Stomach (tissue), 9 donors: ENCODE measurements around the gene PRPF19. TPM values are rescaled to one million over a fixed set of nuclear protein-coding genes. Genes with fewer than 3 reads are reported as not detected.

ENCODE experiments used
- DNase-seq, 2 donors: peaks; one replicate each; pipeline versions ENCODE4 v3.0.0 to v3.0.0-alpha.2; 2013 to 2019
- H3K27ac ChIP-seq, 5 donors: fragments of 200-600 bp in 4 of 5; sonication (generic) in 4 of 5; one replicate each; pipeline ENCODE4 v1.5.1; 2013 to 2019; ENCODE audit warnings: mild to moderate bottlenecking in 1 of 5, moderate library complexity in 1 of 5
- H3K27me3 ChIP-seq, 3 donors: fragments of 200-600 bp; sonication (generic); one replicate each; pipeline ENCODE4 v1.5.1; 2017 to 2019; ENCODE audit warnings: mixed run types in 1 of 3
- H3K36me3 ChIP-seq, 4 donors: fragments of 200-600 bp; sonication (generic); 1 replicate in 3 of 4; 2 replicates in 1 of 4; pipeline ENCODE4 v1.5.1; 2016 to 2019
- H3K4me1 ChIP-seq, 4 donors: fragments of 200-600 bp; sonication (generic); one replicate each; pipeline ENCODE4 v1.5.1; 2016 to 2019
- H3K4me3 ChIP-seq, 4 donors: fragments of 200-600 bp; sonication (generic) in 3 of 4; one replicate each; pipeline ENCODE4 v1.5.1; 2016 to 2019; ENCODE audit warnings: mild to moderate bottlenecking in 1 of 4
- H3K9me3 ChIP-seq, 4 donors: fragments of 200-600 bp; sonication (generic); one replicate each; pipeline ENCODE4 v1.5.1; 2016 to 2019
- CTCF ChIP-seq, 7 experiments: fragments of 450-650 bp in 4 of 7; fragments of 200-600 bp in 3 of 7; sonication (generic) in 3 of 7; IDR thresholded peaks; one replicate each; pipeline ENCODE4 v1.5.1; 2016 to 2019; ENCODE audit warnings: antibody characterized with exemption in 7 of 7, control low read depth in 2 of 7, mild to moderate bottlenecking in 1 of 7
- EP300 ChIP-seq: sonication (generic); formaldehyde crosslinking; IDR thresholded peaks from one replicate; pipeline ENCODE4 v1.6.1; 2017; ENCODE audit warnings: antibody characterized with exemption
- POLR2AphosphoS5 ChIP-seq, 3 donors: sonication (generic); formaldehyde crosslinking; IDR thresholded peaks; one replicate each; pipeline ENCODE4 v1.6.1; 2016; ENCODE audit warnings: antibody characterized with exemption in 3 of 3
- WGBS, 5 donors: extraction: QIAGEN DNeasy Blood & Tissue Kit in 3 of 5; methylation state at CpG; one replicate each; pipeline versions ENCODE4 v1.1.5 to v1.1.7; 2013 to 2018; 5-methylcytosine and 5-hydroxymethylcytosine counted together
- intact Hi-C: fragments of 100-400 bp; cut with DNase I; formaldehyde crosslinking; loops from one replicate; pipeline ENCODE4 v1.15.1; 2023; ENCODE audit warnings: low total_unique reads
- polyA plus RNA-seq, 3 donors: library from polyadenylated mRNA; stranded (reverse); fragments of 200-250 nt; gene quantifications; one replicate each; pipeline ENCODE4 v1.2.3, GENCODE V29; 2013
- total RNA-seq, 5 donors: library from RNA; depleted of rRNA; stranded (reverse); fragments of >200 nt; gene quantifications; one replicate each; pipeline versions ENCODE4 v1.1.0 to v1.2.3, GENCODE V29; 2014 to 2016
- donor health status: healthy with polysubstance abuse.
- donor health status: Bipolar disorder and iron deficiency.
- donor health status: healthy.

PRPF19 gene
- total and polyA plus RNA-seq, 8 donors, result 3.5 to 86.1 (median 50.3) TPM

- intact Hi-C loops, result no loop called here
Observed at GRCh38 chr11:60841797-60842667, 64.4 kb downstream of the PRPF19 start, which contains the start of gene CCDC86. CCDC86 (plus strand) TSS chr11:60842113; CDS start chr11:60842125, 12 bp downstream.

More at GRCh38 chr11:60841797-60842667, 64.4 kb downstream of the PRPF19 start, which contains the start of gene CCDC86:
- 0 to 1% (median 0%) methylated on average over 21 to 57 of the region's 57 CpGs for WGBS, 5 donors
- H3K27ac ChIP-seq, result peak within 1 kb of the TSS; percentile 70 to 89 (median 84)
- peaks cover 33 to 52% (median 51%) of the 10 kb centered on the region in 4 donors for H3K4me1 ChIP-seq
- peak; percentile 96 to 99 for DNase-seq
- peak within 1 kb of the TSS; percentile 90 to 99 (median 92) for H3K4me3 ChIP-seq
- TF ChIP-seq EP300 (no peak), CTCF (IDR thresholded peaks at IDR 0.05) (peak in 1 of 7 experiments; percentile 21), POLR2AphosphoS5 (IDR thresholded peaks at IDR 0.05) (peak; percentile 74 to 97 (median 93))
- H3K9me3 ChIP-seq, result no peaks in the 10 kb centered on the region
- no peaks in the 10 kb centered on the region for H3K27me3 ChIP-seq
- H3K36me3 ChIP-seq, result peaks cover 0 to 14% (median 0%) of the 10 kb centered on the region in 4 donors

Other genes with a start within 250 kb of the PRPF19 start
- 1 to 10 TPM in 4 of 5 donors, not detected in 1; 2.6 to 8.9 (median 7.5) TPM for gene MS4A8, start 207.0 kb downstream of the PRPF19 start, total RNA-seq
- 1 to 10 TPM; 2.3 to 5.7 (median 3.7) TPM for gene MS4A8, start 207.0 kb downstream of the PRPF19 start, polyA plus RNA-seq
- gene MS4A18, start 181.9 kb downstream of the PRPF19 start, total RNA-seq, result not detected
- under 1 TPM in 1 of 3 donors, not detected in 2; 0.19 TPM for gene MS4A18, start 181.9 kb downstream of the PRPF19 start, polyA plus RNA-seq
- not detected for gene MS4A15, start 149.7 kb downstream of the PRPF19 start, total RNA-seq
- not detected for gene MS4A15, start 149.7 kb downstream of the PRPF19 start, polyA plus RNA-seq
- gene MS4A10, start 121.3 kb downstream of the PRPF19 start, total RNA-seq, result under 1 TPM in 1 of 5 donors, not detected in 4; 0.18 TPM
- not detected for gene MS4A10, start 121.3 kb downstream of the PRPF19 start, polyA plus RNA-seq
- 10 to 100 TPM in 3 of 5 donors, 1 to 10 TPM in 2; 7.0 to 37.9 (median 12.9) TPM for gene CCDC86, start 64.5 kb downstream of the PRPF19 start, total RNA-seq
- gene CCDC86, start 64.5 kb downstream of the PRPF19 start, polyA plus RNA-seq, result 10 to 100 TPM; 15.2 to 18.6 (median 17.1) TPM
- gene PTGDR2, start 50.6 kb downstream of the PRPF19 start, total RNA-seq, result 10 to 100 TPM in 3 of 5 donors, not detected in 2; 11.9 to 67.8 (median 27.7) TPM
- 10 to 100 TPM in 1 of 3 donors, 1 to 10 TPM in 2; 2.1 to 12.7 (median 8.2) TPM for gene PTGDR2, start 50.6 kb downstream of the PRPF19 start, polyA plus RNA-seq
- under 1 TPM in 1 of 5 donors, not detected in 4; 0.72 TPM for gene ZP1, start 39.0 kb downstream of the PRPF19 start, total RNA-seq
- 1 to 10 TPM in 2 of 3 donors, under 1 TPM in 1; 0.43 to 8.6 (median 4.1) TPM for gene ZP1, start 39.0 kb downstream of the PRPF19 start, polyA plus RNA-seq
- gene TMEM109, start 7.6 kb upstream of the PRPF19 start, total RNA-seq, result 10 to 100 TPM; 27.4 to 97.0 (median 80.8) TPM
- 100 to 1,000 TPM in 1 of 3 donors, 10 to 100 TPM in 2; 31.2 to 122 (median 50.1) TPM for gene TMEM109, start 7.6 kb upstream of the PRPF19 start, polyA plus RNA-seq
- 100 to 1,000 TPM in 1 of 5 donors, 10 to 100 TPM in 3, 1 to 10 TPM in 1; 8.4 to 142 (median 29.2) TPM for gene TMEM132A, start 17.9 kb upstream of the PRPF19 start, total RNA-seq
- 10 to 100 TPM in 2 of 3 donors, 1 to 10 TPM in 1; 8.4 to 62.9 (median 25.2) TPM for gene TMEM132A, start 17.9 kb upstream of the PRPF19 start, polyA plus RNA-seq
- gene SLC15A3, start 45.6 kb upstream of the PRPF19 start, total RNA-seq, result 10 to 100 TPM in 3 of 5 donors, 1 to 10 TPM in 2; 7.9 to 29.5 (median 13.4) TPM
- gene SLC15A3, start 45.6 kb upstream of the PRPF19 start, polyA plus RNA-seq, result 10 to 100 TPM; 25.8 to 33.6 (median 32.2) TPM
- 1 to 10 TPM in 3 of 5 donors, not detected in 2; 1.6 to 2.8 (median 2.3) TPM for gene CD6, start 65.1 kb upstream of the PRPF19 start, total RNA-seq
- 1 to 10 TPM; 1.1 to 1.2 (median 1.1) TPM for gene CD6, start 65.1 kb upstream of the PRPF19 start, polyA plus RNA-seq
- 10 to 100 TPM in 1 of 5 donors, 1 to 10 TPM in 1, not detected in 3; 1.7 to 14.2 TPM for gene CD5, start 195.9 kb upstream of the PRPF19 start, total RNA-seq
- gene CD5, start 195.9 kb upstream of the PRPF19 start, polyA plus RNA-seq, result 1 to 10 TPM in 1 of 3 donors, under 1 TPM in 2; 0.53 to 1.1 (median 0.75) TPM